Uterus (tissue), 4 donors: ENCODE data around the gene PPP2R3A. TPM values are rescaled to one million over a fixed set of nuclear protein-coding genes. Genes with fewer than 3 reads are reported as not detected.

ENCODE experiments used
- DNase-seq, 2 donors: peaks; one replicate each; pipeline ENCODE4 v3.0.0-alpha.2; 2019 to 2020
- H3K27ac ChIP-seq, 2 donors: fragments of 200-600 bp; sonication (generic); 1 replicate in 1 of 2; 2 replicates in 1 of 2; pipeline ENCODE4 v1.5.1; 2016 to 2018
- H3K27me3 ChIP-seq, 2 donors: fragments of 200-600 bp; sonication (generic); one replicate each; pipeline ENCODE4 v1.5.1; 2018 to 2019; ENCODE audit warnings: control low read depth in 1 of 2
- H3K36me3 ChIP-seq, 2 donors: fragments of 200-600 bp; sonication (generic); one replicate each; pipeline ENCODE4 v1.5.1; 2019; ENCODE audit warnings: control low read depth in 1 of 2
- H3K4me1 ChIP-seq, 2 donors: fragments of 200-600 bp; sonication (generic); one replicate each; pipeline ENCODE4 v1.5.1; 2018 to 2019; ENCODE audit warnings: control low read depth in 1 of 2
- H3K4me3 ChIP-seq, 2 donors: fragments of 200-600 bp; sonication (generic); 1 replicate in 1 of 2; 2 replicates in 1 of 2; pipeline ENCODE4 v1.5.1; 2018 to 2019; ENCODE audit warnings: mild to moderate bottlenecking in 1 of 2
- H3K9me3 ChIP-seq, 2 donors: fragments of 200-600 bp; sonication (generic); one replicate each; pipeline ENCODE4 v1.5.1; 2019; ENCODE audit warnings: control low read depth in 1 of 2
- CTCF ChIP-seq, 4 experiments: fragments of 200-600 bp in 2 of 4; fragments of 450-650 bp in 2 of 4; sonication (generic) in 2 of 4; IDR thresholded peaks; one replicate each; pipeline ENCODE4 v1.5.1; 2016 to 2019; ENCODE audit warnings: antibody characterized with exemption in 4 of 4, mild to moderate bottlenecking in 2 of 4, moderate library complexity in 1 of 4
- POLR2A ChIP-seq, 2 donors: fragments of 450-650 bp; IDR thresholded peaks; one replicate each; pipeline ENCODE4 v1.6.1; 2016; ENCODE audit warnings: antibody characterized with exemption in 2 of 2, mild to moderate bottlenecking in 1 of 2, moderate library complexity in 1 of 2
- intact Hi-C: fragments of 100-400 bp; cut with DNase I; formaldehyde crosslinking; loops from one replicate; pipeline ENCODE4 v1.15.1; 2023; ENCODE audit warnings: low total_unique reads
- total RNA-seq, 4 donors: library from RNA; depleted of rRNA in 3 of 4; stranded (reverse); fragments of >200 nt in 3 of 4; gene quantifications; one replicate each; pipeline versions ENCODE4 v1.1.0 to v1.2.4, GENCODE V29; 2014 to 2023
- donor health status: DM: yes; HTN: yes; CAD: no.

The PPP2R3A gene
- total RNA-seq, 4 donors from 2014 or later, result 8.5 to 22.9 (median 18.1) TPM

- Histone ChIP-seq H3K9me3 (no peaks in the 10 kb centered on the region), H3K4me1 (no peaks in the 10 kb centered on the region), H3K4me3 (no peak overlapping the region), H3K27me3 (no peaks in the 10 kb centered on the region), H3K36me3 (no peaks in the 10 kb centered on the region), H3K27ac (no peak overlapping the region)
- DNase-seq, result no peak
- intact Hi-C loops, result no loop called here
- TF ChIP-seq POLR2A (IDR thresholded peaks at IDR 0.05) (no peak), CTCF (IDR thresholded peaks at IDR 0.05) (peak; percentile 46 to 54 (median 51))
These were observed 46.9 kb upstream of the PPP2R3A start for GRCh38 chr3:135918600-135918999.

GRCh38 chr3:135920275-135920674, 45.3 kb upstream of the PPP2R3A start:
- no peaks in the 10 kb centered on the region for H3K9me3 ChIP-seq
- intact Hi-C loops, result loop anchor here (5.0 kb wide), 1 partner anchor 122 kb away; no protein-coding TSS in a partner anchor
- DNase-seq, result no peak
- TF ChIP-seq POLR2A (IDR thresholded peaks at IDR 0.05) (no peak), CTCF (IDR thresholded peaks at IDR 0.05) (no peak)
- no peak overlapping the region for H3K4me3 ChIP-seq
- no peak overlapping the region for H3K27ac ChIP-seq
- H3K4me1 ChIP-seq, result no peaks in the 10 kb centered on the region
- no peaks in the 10 kb centered on the region for H3K27me3 ChIP-seq
- no peaks in the 10 kb centered on the region for H3K36me3 ChIP-seq

- Histone ChIP-seq H3K27ac (no peak overlapping the region), H3K9me3 (no peaks in the 10 kb centered on the region), H3K36me3 (no peaks in the 10 kb centered on the region), H3K4me1 (no peaks in the 10 kb centered on the region), H3K4me3 (no peak overlapping the region), H3K27me3 (no peaks in the 10 kb centered on the region)
- TF ChIP-seq POLR2A (IDR thresholded peaks at IDR 0.05), result no peak
- no peak for TF ChIP-seq CTCF (IDR thresholded peaks at IDR 0.05)
- intact Hi-C loops, result loop anchor here (5.0 kb wide), 1 partner anchor 119 kb away; no protein-coding TSS in a partner anchor
- DNase-seq, result no peak
These were observed 42.7 kb upstream of the PPP2R3A start for GRCh38 chr3:135922903-135923250.

- intact Hi-C loops, result loop anchor here (5.0 kb wide), 1 partner anchor 118 kb away; no protein-coding TSS in a partner anchor
These were observed 41.0 kb upstream of the PPP2R3A start for GRCh38 chr3:135924506-135924905.

GRCh38 chr3:135926664-135927063, 38.9 kb upstream of the PPP2R3A start:
- Histone ChIP-seq H3K27ac (no peak overlapping the region), H3K4me1 (no peaks in the 10 kb centered on the region), H3K36me3 (no peaks in the 10 kb centered on the region), H3K9me3 (no peaks in the 10 kb centered on the region), H3K4me3 (no peak overlapping the region), H3K27me3 (no peaks in the 10 kb centered on the region)
- intact Hi-C loops, result no loop called here
- DNase-seq, result no peak
- TF ChIP-seq CTCF (IDR thresholded peaks at IDR 0.05) (no peak), POLR2A (IDR thresholded peaks at IDR 0.05) (no peak)

More at GRCh38 chr3:135924506-135924905, 41.0 kb upstream of the PPP2R3A start:
- no peaks in the 10 kb centered on the region for H3K27me3 ChIP-seq
- no peak overlapping the region for H3K4me3 ChIP-seq
- no peaks in the 10 kb centered on the region for H3K9me3 ChIP-seq
- no peak overlapping the region for H3K27ac ChIP-seq
- H3K36me3 ChIP-seq, result no peaks in the 10 kb centered on the region
- H3K4me1 ChIP-seq, result no peaks in the 10 kb centered on the region
- no peak for TF ChIP-seq POLR2A (IDR thresholded peaks at IDR 0.05)
- TF ChIP-seq CTCF (IDR thresholded peaks at IDR 0.05), result no peak
- no peak for DNase-seq
